Activated T-helper 1 cell treated with anti-CD3 and anti-CD28 coated beads, Interleukin-2, amount 50 U/mL, for 16 hours (primary cell): ENCODE data around the gene LCOR.
"Not testable (repeated sequence)": the region's sequence is repeated elsewhere in the genome, so short reads cannot be mapped to it uniquely, and the experiment has no call there.

Source experiments
- DNase-seq, 2 donors: peaks; one replicate each; pipeline ENCODE4 v3.0.0-alpha.2; 2020; ENCODE audit warnings: low read depth in 1 of 2, low spot score in 1 of 2

The LCOR gene

GRCh38 chr10:96924861-96925260 lies 92.8 kb downstream of the LCOR start:
- DNase-seq: no peak

DNA sequence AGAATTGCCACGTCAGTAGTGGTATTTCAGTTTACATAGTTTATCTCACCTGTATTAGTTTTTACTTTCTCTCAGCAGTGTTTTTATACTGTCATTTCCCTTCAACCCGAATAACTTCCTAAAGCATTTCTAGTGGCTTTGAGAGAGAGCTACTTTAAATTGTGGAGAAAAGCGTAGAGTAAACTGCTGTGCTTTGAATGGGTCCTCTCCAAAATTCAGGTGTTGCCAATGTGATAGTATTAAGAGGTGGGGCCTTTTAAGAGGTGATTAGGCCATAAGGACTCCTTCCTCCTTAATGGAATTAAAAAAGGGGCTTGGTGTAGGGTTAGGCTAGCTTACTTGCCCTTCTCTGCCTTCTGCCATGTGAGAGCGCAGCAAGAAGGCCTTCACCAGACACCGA lies 98.4 kb downstream of the LCOR start:
- DNase-seq: no peak

- DNase-seq: no peak
Observed at GRCh38 chr10:96935148-96935547, 103.0 kb downstream of the LCOR start.

- no peak for DNase-seq
Observed at GRCh38 chr10:96935810-96936209, 103.7 kb downstream of the LCOR start.

DNA sequence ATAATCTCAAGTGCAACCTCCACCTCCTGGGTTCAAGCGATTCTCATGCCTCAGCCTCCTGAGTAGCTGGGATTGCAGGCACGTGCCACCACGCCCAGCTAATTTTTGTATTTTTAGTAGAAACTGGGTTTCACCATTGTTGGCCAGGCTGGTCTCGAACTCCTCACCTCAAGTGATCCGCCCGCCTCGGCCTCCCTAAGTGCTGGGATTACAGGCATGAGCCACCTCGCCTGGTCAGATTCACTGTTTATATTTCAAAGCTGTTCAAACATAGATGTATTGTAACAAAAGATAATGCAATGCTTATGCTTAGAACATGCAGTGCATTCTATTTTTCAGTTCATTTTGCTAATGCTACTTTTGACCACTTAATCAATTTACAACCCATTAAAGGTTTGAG lies 111.1 kb downstream of the LCOR start:
- not testable (repeated sequence) for DNase-seq

DNA sequence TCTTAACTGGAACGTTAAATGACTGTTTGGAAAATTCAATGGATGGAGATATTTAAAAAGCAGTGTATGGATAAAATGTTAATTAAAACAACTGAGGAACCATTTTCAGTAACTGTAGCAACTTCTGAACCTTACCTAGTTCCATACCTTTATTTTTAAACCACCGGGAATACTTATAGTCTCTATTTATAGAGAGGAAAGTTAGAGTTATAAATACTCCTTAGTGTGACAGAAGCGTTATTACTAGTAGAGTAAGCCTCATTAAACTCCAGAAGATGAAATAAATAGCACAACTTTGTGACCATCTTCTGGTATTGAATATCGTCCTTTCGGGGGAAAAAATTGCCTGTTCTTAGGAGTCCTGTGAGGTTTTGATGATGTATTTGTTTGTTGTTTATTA lies 114.9 kb downstream of the LCOR start:
- no peak for DNase-seq

DNA sequence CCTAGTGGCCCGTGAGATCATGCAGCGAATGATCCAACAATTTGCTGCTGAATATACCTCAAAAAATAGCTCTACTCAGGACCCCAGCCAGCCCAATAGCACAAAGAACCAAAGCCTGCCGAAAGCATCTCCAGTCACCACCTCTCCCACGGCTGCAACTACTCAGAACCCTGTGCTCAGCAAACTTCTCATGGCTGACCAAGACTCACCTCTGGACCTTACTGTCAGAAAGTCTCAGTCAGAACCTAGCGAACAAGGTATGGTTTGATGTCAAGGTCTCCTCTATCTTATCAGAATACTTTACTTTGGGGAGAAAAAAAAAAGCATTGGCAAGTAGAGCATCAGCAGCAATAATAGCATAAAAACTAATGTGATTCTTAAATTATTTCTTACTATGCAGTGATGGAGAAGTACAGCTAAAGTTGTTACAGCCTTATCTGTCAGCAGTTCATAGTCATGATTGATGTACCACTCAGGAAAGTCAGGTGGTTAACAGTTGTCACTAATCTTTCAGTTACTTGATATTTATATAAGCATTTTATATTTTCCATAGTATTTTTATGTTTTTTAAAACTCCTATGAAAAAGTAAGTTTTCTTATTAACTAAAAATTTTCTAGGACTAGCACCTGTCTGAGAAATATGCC lies 117.1 kb downstream of the LCOR start:
- DNase-seq: no peak

- no peak for DNase-seq
Observed at GRCh38 chr10:96951954-96952353, 119.9 kb downstream of the LCOR start.

DNA sequence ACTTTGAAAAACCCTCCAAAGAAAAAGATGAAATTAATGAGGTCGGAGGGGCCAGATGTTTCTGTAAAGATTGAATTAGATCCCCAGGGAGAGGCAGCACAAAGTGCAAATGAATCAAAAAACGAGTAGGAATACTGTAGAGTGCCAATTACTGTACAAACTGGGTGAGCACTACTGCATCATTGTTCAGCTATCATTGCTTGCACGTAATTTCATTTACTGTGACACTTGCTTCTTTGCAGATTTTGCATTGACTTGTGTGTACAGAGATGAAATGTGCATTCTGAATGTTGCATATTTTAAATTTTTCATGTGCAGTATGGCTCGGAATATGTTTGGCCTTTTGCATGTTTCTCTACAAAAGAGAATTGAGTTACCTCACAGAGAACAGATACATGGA lies 123.7 kb downstream of the LCOR start:
- no peak for DNase-seq

GRCh38 chr10:96958071-96958470 lies 126.0 kb downstream of the LCOR start:
- no peak for DNase-seq

DNA sequence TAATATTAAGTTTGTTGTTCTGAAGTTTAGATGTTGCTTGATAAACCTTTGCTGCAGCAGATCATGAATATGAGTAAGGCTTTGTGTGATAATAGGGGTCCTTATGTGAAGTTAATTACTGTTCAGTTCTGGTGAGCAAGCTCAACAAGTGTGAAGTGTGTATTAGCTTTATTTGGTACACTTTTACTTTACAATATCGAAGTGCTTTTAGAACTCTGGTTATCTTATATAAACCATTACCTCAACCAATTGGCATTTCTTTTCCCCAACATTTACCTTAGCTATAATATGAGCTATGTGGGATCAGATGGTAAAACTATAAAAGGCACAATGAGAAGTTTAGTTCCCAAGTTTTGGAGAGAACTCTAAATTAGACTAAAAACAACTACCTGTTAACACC lies 127.6 kb downstream of the LCOR start:
- DNase-seq: no peak

DNA sequence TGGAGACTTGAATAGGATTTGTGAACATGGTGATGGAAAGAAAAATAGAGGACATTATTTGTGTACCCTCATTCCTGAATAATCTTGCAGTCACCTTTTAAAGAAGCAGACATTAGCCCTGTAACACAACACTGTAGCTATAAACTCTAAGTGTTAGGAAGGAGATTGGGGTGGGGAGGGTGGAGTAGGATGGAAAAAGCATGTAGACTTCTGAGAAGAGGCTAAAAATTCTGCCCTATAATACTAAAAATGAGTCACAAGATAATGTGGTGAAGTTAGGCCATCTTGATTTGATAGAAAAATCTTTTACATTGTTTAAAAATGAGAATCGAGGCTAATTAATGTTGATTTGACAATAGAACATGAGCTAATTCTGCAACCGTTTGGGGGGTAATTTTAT lies 128.8 kb downstream of the LCOR start:
- DNase-seq: no peak

DNA sequence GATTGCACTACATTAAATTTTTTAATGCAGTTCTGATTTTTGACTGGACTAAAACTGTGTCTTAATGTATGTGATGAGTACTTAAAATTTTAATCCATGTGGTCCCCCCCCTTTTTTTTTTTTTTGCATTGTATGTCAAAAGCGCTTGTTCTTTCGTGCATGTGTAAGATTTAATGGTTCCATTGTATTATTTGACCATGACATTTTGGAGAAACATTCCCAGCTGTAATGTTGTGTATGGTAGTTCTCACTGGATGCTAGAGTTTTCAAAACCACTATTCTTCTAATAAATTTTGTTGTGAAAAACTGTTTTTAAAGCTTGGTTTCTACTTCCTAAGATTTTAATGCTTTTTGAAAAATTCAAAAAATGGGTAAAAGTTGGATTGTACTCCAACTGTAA lies 132.0 kb downstream of the LCOR start:
- no peak for DNase-seq

- no peak for DNase-seq
Observed at GRCh38 chr10:96967847-96968246, 135.7 kb downstream of the LCOR start.

GRCh38 chr10:96968682-96969423 lies 136.8 kb downstream of the LCOR start:
- DNase-seq: no peak

DNA sequence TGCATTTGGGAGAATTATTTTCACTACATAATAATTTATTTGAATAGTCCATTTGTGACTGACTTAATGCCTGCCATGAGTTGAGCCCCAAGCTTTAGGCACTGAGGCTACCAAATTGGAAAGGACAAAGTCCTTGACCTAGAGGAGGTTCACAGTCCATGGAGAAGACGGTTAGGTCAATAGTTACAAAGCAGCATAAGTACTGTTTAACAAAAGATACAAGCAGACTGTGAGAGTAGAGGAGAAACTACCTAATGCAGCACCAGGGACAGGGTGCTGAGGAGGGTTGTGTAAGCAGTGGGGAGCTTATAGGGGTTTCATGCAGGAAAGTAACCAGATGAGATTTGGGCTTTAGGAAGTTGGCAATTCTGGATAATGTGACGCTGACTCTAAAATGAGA lies 139.2 kb downstream of the LCOR start:
- no peak for DNase-seq

GRCh38 chr10:96972264-96972663 lies 140.2 kb downstream of the LCOR start:
- no peak for DNase-seq

DNA sequence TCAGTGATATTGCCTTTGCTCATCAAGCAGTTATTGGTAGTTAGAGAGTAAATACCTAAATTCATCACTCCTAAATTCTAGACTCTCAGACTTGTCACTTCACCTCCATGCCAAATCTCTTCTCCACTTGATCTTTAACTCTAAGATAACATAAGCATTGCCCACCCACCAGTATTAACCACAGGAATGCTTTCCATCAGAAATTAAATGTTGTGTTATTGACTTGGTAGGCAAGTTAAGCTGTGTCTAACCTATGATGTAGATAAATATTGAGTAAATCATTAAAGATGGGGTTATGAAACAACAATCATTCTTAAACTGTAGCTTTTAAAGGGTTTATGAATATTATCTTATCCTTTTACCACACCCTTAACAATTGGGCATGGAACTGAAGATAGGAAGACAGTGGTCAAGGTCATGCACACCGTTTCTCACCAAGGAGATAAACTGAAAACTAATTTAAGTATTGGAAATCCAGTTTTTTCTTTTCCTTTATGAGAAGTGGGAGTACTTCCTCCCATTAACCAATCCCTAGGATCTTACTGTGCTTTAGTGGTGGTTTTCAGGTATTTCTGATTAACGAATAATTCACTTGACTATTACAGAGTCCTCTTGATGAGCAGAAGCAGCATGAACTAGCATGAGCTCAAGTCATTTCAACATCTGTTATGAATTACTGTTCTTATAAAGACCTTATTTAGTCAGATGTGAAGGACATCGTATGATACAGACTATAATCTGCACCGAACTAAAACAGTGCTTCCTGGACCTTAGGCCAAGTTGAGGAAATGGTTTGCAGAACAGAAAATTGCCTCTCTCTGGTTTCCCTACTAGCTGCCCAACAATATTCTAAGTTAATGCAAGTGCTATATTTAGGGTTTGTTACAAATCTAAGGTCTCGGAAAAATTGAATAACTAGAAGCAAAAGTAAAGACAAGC lies 142.0 kb downstream of the LCOR start:
- DNase-seq: no peak

DNA sequence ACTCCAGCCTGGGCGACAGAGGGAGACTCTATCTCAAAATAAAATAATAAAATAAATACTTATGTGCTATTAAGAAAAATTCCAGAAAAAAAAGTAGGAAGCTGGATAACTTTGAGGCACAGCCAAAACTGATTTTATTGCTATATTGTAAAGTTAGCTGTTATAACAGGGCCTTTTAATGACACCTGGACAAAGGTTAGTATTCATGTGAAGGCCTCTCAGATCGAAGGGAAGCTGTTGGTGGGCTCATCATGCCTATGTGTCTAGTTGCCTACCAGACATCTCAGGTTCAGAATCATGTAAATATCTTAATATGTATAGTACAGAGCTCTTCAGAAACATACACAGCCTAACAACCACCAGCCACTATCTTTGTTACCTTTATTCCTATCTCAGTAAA lies 143.0 kb downstream of the LCOR start:
- no peak for DNase-seq

- DNase-seq: no peak
Observed at GRCh38 chr10:96978621-96979154, 146.6 kb downstream of the LCOR start.

- DNase-seq: no peak
Observed at GRCh38 chr10:96982149-96982930, 150.2 kb downstream of the LCOR start.
